GM21619 (cell line): ENCODE data around the gene PRRG2.

Experiments
- ATAC-seq: cut with Tn5 transposase; IDR thresholded peaks from one replicate; pipeline ENCODE4 v1.9.1; 2021; ENCODE audit not compliant: unreplicated experiment

Gene PRRG2

DNA sequence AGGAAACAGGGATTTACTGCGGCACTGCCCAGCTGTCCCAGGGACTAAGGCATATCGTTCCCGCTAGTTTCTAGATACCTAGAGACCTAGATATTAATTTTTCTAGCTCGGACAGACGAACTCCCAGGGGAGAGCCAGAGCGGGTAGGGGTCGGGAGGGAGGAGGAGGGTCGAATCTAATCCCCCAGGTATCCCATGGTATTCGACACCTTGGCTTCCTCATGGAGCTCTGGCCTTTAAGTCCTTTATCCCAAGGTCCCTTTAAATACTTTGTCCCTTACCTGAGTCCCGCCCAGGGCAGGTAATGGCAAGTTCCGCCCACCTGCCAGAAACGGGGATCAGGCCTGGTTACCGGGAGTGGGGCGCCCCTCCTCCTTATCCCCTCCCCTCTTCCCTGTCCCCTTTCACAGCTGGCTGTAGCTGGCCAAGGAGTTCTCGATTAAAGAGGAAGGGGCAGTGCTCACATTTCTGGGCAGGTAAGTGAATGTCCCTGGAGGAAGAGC is at the start of gene PRRG2:
Gene PRRG2, plus strand, starts transcription at position 310 of the 502 bp plus-strand sequence. CDS start 1,904 bp downstream, outside the sequence.
- no peak for ATAC-seq

DNA sequence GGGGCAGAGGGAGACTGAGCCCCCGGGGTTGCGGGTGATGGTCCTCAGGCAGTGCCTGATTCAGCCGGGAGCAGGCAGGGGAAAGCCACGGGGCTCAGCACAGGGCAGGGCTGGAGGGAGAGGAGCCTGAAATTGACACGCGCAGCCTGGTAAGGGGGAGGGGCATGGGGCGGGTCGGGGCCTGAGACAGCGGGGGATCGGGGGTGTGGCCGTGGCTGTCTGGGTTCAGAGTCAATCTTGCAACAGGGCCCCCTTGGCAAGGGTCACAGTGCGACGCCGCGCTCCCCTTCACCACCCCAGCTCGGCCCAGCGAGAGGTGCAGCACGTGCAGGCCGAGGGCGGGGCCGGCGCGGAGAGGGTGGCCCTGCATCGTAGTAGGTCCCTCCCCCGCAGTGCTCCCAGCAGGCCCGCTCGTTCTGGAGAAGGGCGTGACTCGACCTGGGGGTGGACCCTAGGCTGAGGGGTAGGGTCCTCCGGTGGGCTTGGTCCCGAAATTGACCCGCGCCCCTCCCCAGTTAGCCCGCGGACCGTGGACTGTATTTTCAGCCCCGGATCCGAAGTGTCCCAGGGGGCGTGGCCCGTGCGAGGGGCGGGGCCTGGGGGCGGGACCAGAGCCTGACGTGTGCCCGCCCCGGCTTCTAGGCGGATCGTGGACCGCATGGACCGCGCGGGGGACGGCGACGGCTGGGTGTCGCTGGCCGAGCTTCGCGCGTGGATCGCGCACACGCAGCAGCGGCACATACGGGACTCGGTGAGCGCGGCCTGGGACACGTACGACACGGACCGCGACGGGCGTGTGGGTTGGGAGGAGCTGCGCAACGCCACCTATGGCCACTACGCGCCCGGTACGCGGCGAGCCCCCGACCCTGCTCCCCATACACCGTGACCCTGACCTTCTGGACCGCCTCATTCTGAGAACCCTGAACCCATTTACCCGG is 47.3 kb upstream of the PRRG2 start:
- peak; percentile 73 for ATAC-seq

DNA sequence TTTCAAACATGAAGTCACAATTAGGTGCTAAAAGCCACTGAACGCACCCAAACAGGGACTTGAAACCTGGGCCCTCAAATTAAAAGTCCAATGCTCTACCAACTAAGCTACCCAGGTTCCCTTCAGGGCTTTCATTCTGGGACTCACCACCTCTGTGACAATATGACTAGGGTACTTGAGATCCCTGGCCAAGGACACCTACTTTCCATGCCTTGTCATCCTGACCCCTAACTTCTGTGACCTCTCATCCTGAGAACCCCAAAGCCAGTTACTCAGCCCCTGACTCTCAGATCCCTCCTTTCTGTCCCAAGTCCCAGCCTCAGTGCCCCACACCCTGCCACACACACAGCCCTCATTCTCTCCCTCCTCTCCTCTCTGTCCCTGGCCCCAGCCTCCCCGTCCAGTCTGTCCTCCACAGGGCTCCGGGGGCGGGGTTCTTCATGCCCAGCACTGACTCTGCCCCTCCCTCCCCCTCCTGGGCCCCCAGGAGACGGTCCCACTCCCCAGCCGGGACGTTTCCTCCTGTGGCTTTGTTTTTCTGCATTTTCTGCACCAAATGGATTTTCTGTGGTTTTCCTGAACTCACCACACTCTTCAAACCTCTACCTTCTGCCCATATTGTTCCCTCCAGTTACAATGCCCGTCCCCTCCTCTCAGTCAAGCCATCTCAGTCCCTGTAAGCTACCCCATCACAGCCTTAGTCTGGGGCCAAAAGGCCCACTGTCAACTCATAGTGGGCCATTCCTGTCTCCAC is 46.3 kb upstream of the PRRG2 start:
- no peak for ATAC-seq

GRCh38 chr19:49536921-49537462 is 44.1 kb upstream of the PRRG2 start:
- no peak for ATAC-seq

GRCh38 chr19:49538643-49539042 is 42.5 kb upstream of the PRRG2 start:
- no peak for ATAC-seq

DNA sequence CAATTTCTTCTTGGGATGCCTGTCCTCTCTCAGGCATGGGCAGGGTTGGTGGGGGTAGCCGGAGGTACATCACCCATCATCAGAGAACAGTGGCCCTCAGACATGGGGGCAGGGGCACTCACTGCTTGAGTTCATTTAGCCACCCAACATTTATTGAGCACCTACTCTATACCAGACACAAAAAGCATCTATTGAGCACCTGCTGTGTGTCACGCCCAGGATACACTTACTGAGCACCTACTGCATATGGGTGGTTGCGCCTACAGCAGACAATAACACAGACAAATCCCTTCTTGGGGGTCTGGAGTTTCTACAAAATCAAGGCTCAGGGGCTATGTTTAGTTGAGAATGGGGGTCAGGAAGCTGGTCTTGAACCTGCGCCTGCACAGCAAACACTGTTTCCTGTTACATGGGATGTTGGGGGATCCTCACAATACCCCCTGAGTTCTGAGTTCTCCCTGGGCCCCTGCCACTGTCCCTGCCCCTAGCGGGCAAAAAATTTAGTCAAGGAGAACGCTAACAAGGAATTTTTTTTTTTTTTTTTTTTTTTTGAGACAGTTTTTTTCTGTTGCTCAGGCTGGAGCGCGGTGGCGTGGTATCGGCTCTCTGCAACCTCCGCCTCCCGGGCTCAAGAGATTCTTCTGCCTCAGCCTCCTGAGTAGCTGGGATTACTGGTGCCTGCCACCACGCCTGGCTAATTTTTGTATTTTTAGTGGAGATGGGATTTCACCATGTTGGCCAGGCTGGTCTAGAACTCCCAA is 41.7 kb upstream of the PRRG2 start:
- no peak for ATAC-seq

DNA sequence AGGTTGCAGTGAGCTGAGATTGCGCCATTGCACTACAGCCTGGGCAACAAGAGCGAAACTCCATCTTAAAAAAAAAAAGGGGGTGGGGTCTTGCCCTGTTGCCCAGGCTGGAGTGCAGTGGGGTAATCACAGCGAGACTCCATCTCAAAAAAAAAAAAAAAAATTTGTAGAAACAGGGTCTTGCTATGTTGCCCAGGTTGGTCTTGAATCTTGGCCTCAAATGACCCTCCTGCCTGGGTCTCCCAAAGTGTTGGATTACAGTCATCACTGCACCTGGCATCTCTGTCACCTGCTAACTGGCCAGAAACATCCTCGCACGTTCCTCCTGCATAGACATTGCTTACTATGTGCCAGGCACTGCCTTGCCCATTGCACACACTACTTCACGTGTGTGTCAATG is 39.2 kb upstream of the PRRG2 start:
- ATAC-seq = no peak

DNA sequence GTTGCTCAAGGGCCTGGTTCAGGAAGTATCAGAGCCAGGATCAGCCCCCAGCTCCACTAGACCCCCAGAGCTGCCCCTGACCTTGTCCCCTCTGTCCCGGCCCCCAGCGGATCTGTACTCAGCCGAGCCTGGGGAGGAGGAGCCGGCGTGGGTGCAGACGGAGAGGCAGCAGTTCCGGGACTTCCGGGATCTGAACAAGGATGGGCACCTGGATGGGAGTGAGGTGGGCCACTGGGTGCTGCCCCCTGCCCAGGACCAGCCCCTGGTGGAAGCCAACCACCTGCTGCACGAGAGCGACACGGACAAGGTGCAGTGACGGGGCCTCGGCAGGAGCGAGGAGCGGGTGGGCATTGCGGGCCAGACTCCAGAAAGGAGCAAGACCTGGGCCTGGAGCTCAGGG is 38.7 kb upstream of the PRRG2 start:
- no peak for ATAC-seq

DNA sequence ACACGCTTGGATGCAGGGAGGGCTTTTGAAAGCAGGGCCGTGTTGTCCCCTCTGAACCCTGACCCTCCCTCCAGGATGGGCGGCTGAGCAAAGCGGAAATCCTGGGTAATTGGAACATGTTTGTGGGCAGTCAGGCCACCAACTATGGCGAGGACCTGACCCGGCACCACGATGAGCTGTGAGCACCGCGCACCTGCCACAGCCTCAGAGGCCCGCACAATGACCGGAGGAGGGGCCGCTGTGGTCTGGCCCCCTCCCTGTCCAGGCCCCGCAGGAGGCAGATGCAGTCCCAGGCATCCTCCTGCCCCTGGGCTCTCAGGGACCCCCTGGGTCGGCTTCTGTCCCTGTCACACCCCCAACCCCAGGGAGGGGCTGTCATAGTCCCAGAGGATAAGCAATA is 38.1 kb upstream of the PRRG2 start:
- ATAC-seq = no peak

DNA sequence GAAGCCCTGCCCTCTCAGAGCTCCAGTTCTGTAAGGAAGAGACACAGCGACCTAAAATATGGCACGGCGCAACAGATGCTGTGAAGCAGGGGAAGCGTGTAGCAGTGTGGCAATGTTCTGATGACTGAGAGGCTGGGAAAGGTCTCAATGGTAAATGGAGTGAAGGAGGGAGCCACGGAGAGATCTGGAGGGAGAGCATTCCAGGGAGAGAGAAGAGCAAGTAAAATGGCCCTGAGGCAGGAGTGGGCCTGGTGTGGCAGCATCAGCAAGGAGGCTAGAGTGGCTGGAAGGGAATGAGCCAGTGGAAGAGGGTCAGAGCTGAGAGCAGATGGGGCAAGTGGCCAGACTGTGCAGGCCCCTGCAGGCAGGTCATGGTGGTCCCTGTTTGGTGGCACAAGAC is 37.0 kb upstream of the PRRG2 start:
- ATAC-seq = no peak

- ATAC-seq = no peak
Measured at GRCh38 chr19:49546825-49547565, 34.1 kb upstream of the PRRG2 start.

DNA sequence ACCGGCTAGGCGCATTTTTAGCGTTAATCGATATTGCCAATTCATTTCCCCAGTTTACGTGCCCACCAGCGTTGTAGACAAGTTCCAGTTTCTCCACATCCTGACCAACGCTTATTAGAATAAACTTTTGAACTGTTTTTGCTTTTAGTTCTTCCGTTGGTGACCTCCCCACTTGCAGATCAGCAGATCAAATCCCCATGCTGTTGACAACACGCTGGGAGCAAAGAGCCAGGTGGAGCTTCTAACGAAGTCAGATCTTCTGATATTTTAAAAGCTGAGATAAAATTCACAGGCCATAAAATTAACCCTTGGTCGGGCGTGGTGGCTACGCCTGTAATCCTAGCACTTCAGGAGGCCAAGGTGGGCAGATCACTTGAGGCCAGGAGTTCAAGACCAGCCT is 32.1 kb upstream of the PRRG2 start:
- ATAC-seq = no peak

DNA sequence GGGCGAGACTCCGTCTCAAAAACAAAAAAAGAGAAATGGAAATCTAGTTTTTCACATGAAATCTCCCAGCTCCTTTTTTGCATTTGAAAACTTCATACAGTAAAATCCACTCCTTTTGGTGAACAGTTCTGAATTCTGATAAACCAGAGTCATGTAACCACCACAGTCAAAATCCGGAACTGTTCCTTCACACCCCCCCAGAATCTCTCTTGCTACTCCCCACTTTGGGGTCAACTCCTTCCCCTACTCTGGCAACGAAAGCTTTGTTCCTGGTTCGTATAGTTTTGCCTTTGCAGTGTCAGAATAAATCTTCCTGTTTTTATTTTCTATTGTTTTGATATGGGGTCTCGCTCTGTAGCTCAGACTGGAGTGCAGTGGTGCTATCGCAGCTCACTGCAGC is 29.6 kb upstream of the PRRG2 start:
- no peak for ATAC-seq

GRCh38 chr19:49552749-49553148 is 28.4 kb upstream of the PRRG2 start:
- no peak for ATAC-seq

- ATAC-seq = no peak
Measured at GRCh38 chr19:49553451-49554271, 27.5 kb upstream of the PRRG2 start.

GRCh38 chr19:49554701-49555181 is 26.4 kb upstream of the PRRG2 start:
- ATAC-seq = no peak

DNA sequence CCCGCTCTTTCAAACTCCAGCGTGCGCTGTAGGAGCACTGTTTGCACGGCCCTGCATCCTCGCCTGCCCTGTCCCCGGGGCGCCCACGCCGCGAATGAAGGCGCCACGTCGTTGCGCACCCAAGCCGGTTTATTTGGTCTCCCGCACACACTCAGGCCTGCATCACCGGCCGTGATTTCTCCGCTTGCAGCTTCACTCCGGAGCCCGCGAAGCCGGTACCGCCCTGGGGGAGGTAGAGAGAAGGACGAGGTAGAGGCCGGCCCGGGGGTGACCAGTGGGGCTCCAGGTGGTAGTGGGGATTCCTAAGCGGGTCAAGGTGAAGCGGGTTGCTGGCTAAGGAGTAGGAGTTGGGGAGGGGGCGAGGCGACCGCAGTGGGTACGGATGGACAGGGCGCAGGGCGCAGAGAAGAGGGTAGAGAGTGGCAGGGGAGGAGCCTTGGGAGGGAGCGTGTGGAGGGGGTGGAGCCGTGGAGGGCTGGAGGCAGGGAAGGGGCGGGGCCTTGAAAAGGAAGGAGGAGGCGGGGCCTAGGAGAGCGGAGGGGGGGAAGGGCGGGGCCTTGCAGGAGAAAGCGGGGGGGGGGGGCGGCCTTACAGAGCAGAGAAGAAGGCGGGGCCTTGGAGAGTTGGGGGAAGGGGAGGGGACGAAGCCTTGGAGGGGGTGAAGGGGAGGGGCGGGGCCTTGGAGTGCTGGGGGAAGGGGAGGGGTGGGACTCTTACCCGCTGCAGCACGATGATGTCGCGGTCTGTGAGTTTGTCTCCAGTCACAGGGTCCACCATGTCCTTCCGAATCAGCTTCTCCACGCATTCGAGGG is 25.3 kb upstream of the PRRG2 start:
- ATAC-seq = no peak
